ENCODE data around the gene CROCC. TPM values are rescaled to one million over a fixed set of nuclear protein-coding genes. Genes with fewer than 3 reads are reported as not detected.

CROCC gene
- total RNA-seq, 2 experiments from 2014 or later, result 36.3 to 54.1 TPM

GRCh38 chr1:17014671-17015567 lies 93.2 kb downstream of the CROCC start:
- Histone ChIP-seq H2AFZ (ENCODE audit: low read length) (no peak overlapping the region), H3K4me2 (ENCODE audit: low read length) (no peak overlapping the region), H3K9me2 (ENCODE audit: insufficient read depth, low read length) (no peaks in the 10 kb centered on the region), H3K4me3 (ENCODE audit: low read depth, low read length, poor library complexity, severe bottlenecking) (no peak overlapping the region), H3K79me2 (ENCODE audit: insufficient read depth, low read depth, low read length) (no peaks in the 10 kb centered on the region), H3K9me3 (ENCODE audit: low read length) (no peaks in the 10 kb centered on the region), H4K20me1 (ENCODE audit: insufficient read depth, low read length) (no peaks in the 10 kb centered on the region), H3K4me1 (ENCODE audit: insufficient read depth, low read length, poor library complexity, severe bottlenecking) (peaks cover 16% of the 10 kb centered on the region), H3K36me3 (ENCODE audit: insufficient read depth, low read length) (peaks cover 23% of the 10 kb centered on the region), H3K27ac (ENCODE audit: low read depth, low read length, poor library complexity, severe bottlenecking) (no peak overlapping the region)
- TF ChIP-seq EZH2phosphoT487 (IDR thresholded peaks at IDR 0.05; ENCODE audit: borderline replicate concordance, low read depth, low read length), result no peak
- TF ChIP-seq CTCF (conservative IDR thresholded peaks at IDR 0.05; ENCODE audit: low read length), result no peak
- ChIA-PET POLR2A (no interaction called here), CTCF (ENCODE audit: unreplicated experiment) (no interaction called here)
- no TSS peak for BruUV-seq (replicated peaks)
- no peak for DNase-seq (ENCODE audit: low spot score)
- intact Hi-C loops (cut with micrococcal nuclease; ENCODE audit: unreplicated experiment), result no loop called here

- no peaks in the 10 kb centered on the region for H3K9me3 ChIP-seq (ENCODE audit: low read length)
- no peak for DNase-seq (ENCODE audit: low spot score)
- CTCF ChIA-PET (ENCODE audit: unreplicated experiment), result no interaction called here
- BruUV-seq (replicated peaks), result no TSS peak
- H3K4me3 ChIP-seq (ENCODE audit: low read depth, low read length, poor library complexity, severe bottlenecking), result no peak overlapping the region
- H2AFZ ChIP-seq (ENCODE audit: low read length), result no peak overlapping the region
- H3K79me2 ChIP-seq (ENCODE audit: insufficient read depth, low read depth, low read length), result no peaks in the 10 kb centered on the region
- POLR2A ChIA-PET, result no interaction called here
- TF ChIP-seq EZH2phosphoT487 (IDR thresholded peaks at IDR 0.05; ENCODE audit: borderline replicate concordance, low read depth, low read length), result no peak
- TF ChIP-seq CTCF (conservative IDR thresholded peaks at IDR 0.05; ENCODE audit: low read length), result no peak
- intact Hi-C loops (cut with micrococcal nuclease; ENCODE audit: unreplicated experiment), result no loop called here
- no peak overlapping the region for H3K27ac ChIP-seq (ENCODE audit: low read depth, low read length, poor library complexity, severe bottlenecking)
- no peak overlapping the region for H3K4me2 ChIP-seq (ENCODE audit: low read length)
- H3K4me1 ChIP-seq (ENCODE audit: insufficient read depth, low read length, poor library complexity, severe bottlenecking), result peaks cover 5% of the 10 kb centered on the region
- no peaks in the 10 kb centered on the region for H4K20me1 ChIP-seq (ENCODE audit: insufficient read depth, low read length)
- H3K9me2 ChIP-seq (ENCODE audit: insufficient read depth, low read length), result no peaks in the 10 kb centered on the region
- H3K36me3 ChIP-seq (ENCODE audit: insufficient read depth, low read length), result peaks cover 36% of the 10 kb centered on the region
These were observed 94.6 kb downstream of the CROCC start for GRCh38 chr1:17016317-17016661.

- ChIA-PET CTCF (ENCODE audit: unreplicated experiment) (interaction anchor here (0.6 kb wide), 1 partner anchor 15 kb away, joined by 3 read pairs; no protein-coding TSS in a partner anchor), POLR2A (interaction anchor here (0.5 to 0.6 kb wide), 2 partner anchors 425 to 1465 kb away, joined by 3 to 4 read pairs; no protein-coding TSS in a partner anchor)
- H3K4me3 ChIP-seq (ENCODE audit: low read depth, low read length, poor library complexity, severe bottlenecking), result no peak overlapping the region
- peaks cover 48% of the 10 kb centered on the region for H3K36me3 ChIP-seq (ENCODE audit: insufficient read depth, low read length)
- H3K4me2 ChIP-seq (ENCODE audit: low read length), result no peak overlapping the region
- no peak overlapping the region for H3K27ac ChIP-seq (ENCODE audit: low read depth, low read length, poor library complexity, severe bottlenecking)
- H4K20me1 ChIP-seq (ENCODE audit: insufficient read depth, low read length), result no peaks in the 10 kb centered on the region
- intact Hi-C loops (cut with micrococcal nuclease; ENCODE audit: unreplicated experiment), result no loop called here
- no peaks in the 10 kb centered on the region for H3K9me3 ChIP-seq (ENCODE audit: low read length)
- H2AFZ ChIP-seq (ENCODE audit: low read length), result no peak overlapping the region
- no peak for TF ChIP-seq EZH2phosphoT487 (IDR thresholded peaks at IDR 0.05; ENCODE audit: borderline replicate concordance, low read depth, low read length)
- no peak for TF ChIP-seq CTCF (conservative IDR thresholded peaks at IDR 0.05; ENCODE audit: low read length)
- no peak for DNase-seq (ENCODE audit: low spot score)
- H3K4me1 ChIP-seq (ENCODE audit: insufficient read depth, low read length, poor library complexity, severe bottlenecking), result no peaks in the 10 kb centered on the region
- no peaks in the 10 kb centered on the region for H3K9me2 ChIP-seq (ENCODE audit: insufficient read depth, low read length)
- H3K79me2 ChIP-seq (ENCODE audit: insufficient read depth, low read depth, low read length), result no peaks in the 10 kb centered on the region
- no TSS peak for BruUV-seq (replicated peaks)
These were observed 95.7 kb downstream of the CROCC start for GRCh38 chr1:17017435-17017834.
